Measurements from ENCODE around the gene PDCD2.
"Not testable (repeated sequence)": the region's sequence is repeated elsewhere in the genome, so short reads cannot be mapped to it uniquely, and the experiment has no call there.

The PDCD2 gene

DNA sequence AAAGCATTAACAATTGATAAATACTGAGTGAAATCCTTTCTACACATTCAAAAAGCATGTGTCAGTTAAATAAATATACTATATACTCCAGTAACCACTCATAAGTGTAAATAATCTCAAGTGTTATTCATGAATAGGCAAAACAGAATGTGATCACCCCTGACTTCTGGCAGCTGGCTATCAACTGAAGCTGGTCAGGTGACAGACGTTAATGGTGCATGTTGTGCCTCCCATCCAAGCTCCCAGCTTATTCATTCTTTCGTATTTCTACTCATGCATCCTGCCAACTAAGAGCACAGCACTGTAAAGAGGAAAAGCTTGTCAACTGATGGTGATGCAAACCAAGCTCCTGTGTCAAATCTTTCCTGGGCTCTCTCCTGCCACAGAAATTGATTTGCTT, 39.0 kb downstream of the PDCD2 start:
- DNase-seq (ENCODE audit: low spot score) = no peak

DNA sequence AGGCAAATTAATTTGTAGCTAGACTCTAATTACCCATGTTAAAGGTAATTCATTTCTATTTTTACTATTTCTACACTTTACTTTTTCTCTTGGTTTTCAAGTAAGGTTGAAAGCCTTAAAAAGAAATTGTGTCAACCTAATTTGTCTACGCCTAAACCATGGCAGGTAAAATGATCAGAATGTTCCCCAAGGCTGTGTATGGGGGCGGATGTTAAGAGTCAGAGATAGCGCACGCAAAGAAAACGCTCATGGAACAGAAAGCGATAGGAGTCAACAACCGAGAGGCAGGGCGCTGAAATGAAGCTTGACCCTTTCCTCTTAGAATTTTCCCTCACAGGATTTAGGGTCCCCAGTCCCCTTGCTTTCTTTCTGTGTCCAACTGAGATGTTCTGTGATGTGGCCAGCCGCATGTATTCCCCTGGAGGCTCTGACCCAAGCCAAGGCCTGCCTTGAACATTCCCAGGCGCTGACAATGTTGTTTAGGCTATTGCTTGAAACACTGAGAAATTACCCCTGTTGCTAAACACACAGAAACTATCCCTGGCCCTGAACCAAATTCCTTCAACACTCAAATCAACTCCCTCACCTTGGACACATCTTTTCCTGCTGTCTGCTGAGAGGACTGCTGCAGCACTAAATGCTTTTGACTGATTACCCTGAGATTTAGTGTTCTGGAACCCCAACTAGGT, 42.3 kb downstream of the PDCD2 start:
- DNase-seq (ENCODE audit: low spot score) = no peak

DNA sequence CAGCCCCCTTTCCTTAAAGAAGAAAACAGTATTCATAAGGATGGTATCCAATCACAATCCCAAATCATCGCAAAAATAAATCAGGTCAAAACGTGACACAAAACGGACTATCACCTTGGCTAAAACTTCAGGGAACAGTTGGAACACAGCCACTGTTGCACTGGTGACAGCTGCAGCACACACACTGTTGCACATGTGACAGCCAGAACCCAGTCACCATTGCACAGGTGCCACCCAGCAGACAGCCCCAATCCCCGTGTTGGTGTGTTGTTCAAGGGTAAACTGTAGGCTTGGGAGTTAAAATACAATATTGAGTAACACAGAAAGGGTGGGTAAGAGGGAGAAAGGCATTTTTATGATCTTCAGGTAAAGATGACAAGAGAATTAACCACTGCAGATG, 47.1 kb downstream of the PDCD2 start:
- no peak for DNase-seq (ENCODE audit: low spot score)

DNA sequence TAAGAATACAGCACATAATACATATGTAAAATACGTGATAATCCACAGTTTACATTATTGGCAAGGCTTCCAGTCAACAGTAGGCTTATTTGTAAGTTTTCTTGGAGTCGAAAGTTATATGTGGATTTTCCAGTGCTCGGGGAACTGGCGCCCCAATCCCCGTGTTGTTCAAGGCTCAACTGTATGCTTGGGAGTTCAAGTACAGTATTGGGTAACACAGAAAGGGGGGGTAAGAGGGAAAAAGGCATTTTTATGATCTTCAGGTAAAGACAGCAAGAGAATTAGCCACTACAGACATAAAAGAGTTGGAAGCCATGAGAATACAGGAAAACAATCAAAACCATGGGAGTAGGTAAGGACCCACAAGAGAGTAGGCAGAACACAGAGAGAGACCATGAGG, 47.8 kb downstream of the PDCD2 start:
- no peak for DNase-seq (ENCODE audit: low spot score)

DNA sequence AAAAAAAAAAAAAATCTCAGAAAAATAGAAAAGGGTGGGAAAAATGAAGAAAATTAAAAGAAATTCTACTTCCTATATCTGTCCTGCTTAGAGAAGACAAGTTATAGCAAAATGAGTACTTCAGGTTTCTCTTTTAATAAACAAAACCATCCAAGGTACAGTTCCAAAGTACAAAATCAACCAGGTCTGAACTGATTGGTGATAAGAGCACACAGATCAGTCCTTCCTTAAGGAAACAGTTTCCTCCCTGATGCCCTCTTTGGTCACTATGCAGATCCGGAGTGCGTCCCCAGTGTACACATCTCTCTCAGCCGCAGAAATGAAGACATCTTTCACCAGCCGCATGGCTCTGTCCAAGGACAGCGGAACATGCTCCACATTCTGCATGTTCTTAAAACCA, 49.4 kb downstream of the PDCD2 start:
- no peak for DNase-seq (ENCODE audit: low spot score)

DNA sequence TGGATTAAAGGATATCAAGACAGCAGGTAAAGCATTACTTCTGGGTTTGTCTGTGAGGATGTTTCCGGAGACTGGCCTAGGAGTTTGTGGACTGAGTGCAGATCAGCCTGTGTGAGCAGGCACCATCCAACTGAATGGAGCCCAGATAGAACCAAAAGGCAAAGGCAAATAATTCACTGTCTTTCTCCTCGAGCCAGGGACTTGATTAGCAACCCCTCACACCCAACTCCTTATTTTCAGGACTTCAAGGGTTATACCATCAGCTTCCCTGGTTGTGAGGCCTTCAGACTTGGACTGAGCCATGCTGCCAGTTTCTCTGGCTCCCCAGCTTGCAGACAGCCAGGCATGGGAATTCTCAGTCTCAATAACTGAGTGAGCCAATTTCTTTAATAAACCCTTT, 50.6 kb downstream of the PDCD2 start:
- no peak for DNase-seq (ENCODE audit: low spot score)

DNA sequence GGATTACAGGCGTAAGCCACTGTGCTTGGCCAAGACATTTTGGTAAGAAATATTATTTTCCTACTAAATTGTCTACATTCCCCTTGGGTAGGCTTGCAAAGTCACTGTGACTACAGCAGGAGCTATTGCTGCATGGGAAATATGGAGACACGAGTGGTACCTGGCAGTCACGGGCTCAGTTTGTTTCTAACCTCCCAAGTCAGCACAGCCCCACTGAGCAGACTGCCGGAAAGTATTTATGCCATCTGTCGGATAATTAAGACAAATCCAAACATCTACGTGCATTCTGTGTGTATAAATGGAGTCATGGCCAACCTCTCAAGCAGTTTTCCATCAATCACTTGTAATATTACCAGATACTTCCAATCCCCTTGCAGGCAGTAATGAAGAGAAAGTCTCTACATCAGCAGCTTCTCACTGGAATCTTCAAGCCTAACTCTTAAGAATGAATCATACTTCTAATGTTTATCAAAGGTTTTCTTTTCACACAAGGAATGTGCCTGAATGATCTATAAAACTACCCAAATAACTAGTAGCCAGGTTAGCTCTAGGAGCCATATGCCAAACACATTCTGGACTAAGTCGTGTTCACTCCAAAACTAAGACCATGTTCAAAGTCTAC, 51.5 kb downstream of the PDCD2 start:
- no peak for DNase-seq (ENCODE audit: low spot score)

DNA sequence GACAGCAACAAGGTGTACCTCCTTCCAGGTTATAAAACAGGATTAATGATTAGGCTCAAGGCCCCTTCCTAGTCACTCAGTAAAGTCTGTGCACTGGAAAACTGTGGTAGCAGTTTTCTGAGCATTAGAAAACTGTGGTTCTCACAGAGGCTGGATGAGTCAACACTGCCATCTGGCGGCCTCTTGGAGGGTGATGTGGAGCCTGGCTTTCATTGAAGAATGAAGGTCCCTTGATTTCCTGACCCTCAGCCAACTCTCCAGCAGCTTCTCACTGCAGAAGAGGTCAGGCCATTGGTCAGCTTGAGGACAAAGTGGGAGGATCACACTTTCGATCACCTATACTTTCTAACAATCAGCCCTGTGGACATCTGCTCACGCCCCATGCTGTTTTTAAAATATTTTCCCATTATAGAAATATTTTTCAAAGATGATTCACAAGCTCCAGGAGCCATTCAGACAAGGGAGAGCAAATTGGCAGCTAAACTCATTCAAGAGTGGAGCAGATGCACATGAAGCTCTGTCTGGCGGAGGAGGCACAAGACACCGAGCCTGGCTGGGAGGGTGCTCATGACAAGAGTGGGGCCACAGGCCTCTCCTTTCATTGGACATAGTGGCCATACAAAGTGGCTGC, 54.5 kb downstream of the PDCD2 start:
- DNase-seq (ENCODE audit: low spot score) = peak; percentile 73

DNA sequence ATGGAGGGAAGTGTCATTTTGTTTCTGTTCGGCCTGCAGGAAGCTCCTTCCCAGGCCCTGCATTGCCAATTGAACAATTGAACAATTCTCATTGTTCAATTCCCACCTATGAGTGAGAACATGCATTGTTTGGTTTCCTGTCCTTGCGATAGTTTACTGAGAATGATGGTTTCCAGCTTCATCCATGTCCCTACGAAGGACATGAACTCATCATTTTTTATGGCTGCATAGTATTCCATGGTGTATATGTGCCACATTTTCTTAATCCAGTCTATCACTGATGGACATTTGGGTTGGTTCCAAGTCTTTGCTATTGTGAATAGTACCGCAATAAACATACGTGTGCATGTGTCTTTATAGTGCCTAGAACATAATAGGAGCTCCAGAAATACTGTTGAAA, 56.4 kb downstream of the PDCD2 start:
- not testable (repeated sequence) for DNase-seq (ENCODE audit: low spot score)

DNA sequence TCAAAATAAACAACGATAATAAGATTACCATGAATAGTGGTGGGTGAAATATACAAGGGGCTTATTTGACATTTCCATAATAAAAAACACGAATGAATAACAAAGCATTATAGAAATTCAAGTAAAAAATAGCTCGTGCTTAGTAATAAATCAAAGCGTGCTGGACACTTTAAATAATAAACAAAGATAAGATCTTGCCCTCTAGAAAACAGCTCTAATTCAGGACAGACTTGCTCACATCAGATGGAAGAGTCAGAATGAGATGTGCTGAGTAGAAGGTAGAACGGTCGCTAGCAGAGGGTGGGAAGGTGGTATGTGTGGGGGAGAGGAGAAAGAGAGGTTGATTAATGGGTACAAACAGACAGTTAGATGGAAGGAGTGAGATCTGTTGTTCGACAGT, 58.6 kb downstream of the PDCD2 start:
- no peak for DNase-seq (ENCODE audit: low spot score)

Data from hematopoietic multipotent progenitor cell treated with erythropoietin and hydrocortisone succinate and interleukin-3 and kit ligand, for 17 days (in vitro differentiated cells).